Bone marrow (tissue), 2 donors: ENCODE data around the gene CPNE2.
A peak's percentile ranks its signal among the peaks of the same experiment; 100 is the strongest.
"Not testable (repeated sequence)": the region's sequence is repeated elsewhere in the genome, so short reads cannot be mapped to it uniquely, and the experiment has no call there.

ENCODE experiments used
- DNase-seq, 2 donors: peaks; one replicate each; lab custom pipeline; 2025; lab: John Stamatoyannopoulos, UW

Gene CPNE2

GRCh38 chr16:57091975-57092785, at the start of gene CPNE2:
TSS of gene CPNE2 (plus strand) at chr16:57092583. CDS start at chr16:57110743, 18,160 bp downstream.
- peak in 1 of 2 donors; percentile 50 for DNase-seq

- DNase-seq: no peak
Observed at GRCh38 chr16:57043248-57043647, 49.1 kb upstream of the CPNE2 start.

- no peak for DNase-seq
Observed at GRCh38 chr16:57044931-57045693, 47.3 kb upstream of the CPNE2 start.

GRCh38 chr16:57045694-57046381, 46.5 kb upstream of the CPNE2 start:
- no peak for DNase-seq

- DNase-seq: no peak
Observed at GRCh38 chr16:57048095-57048494, 44.3 kb upstream of the CPNE2 start.

- DNase-seq: no peak
Observed at GRCh38 chr16:57049678-57050077, 42.7 kb upstream of the CPNE2 start.

- DNase-seq: no peak
Observed at GRCh38 chr16:57051696-57052228, 40.6 kb upstream of the CPNE2 start.

- DNase-seq: no peak
Observed at GRCh38 chr16:57053206-57053605, 39.2 kb upstream of the CPNE2 start.

GRCh38 chr16:57054338-57054737, 38.0 kb upstream of the CPNE2 start:
- no peak for DNase-seq

- no peak for DNase-seq
Observed at GRCh38 chr16:57054771-57055170, 37.6 kb upstream of the CPNE2 start.

GRCh38 chr16:57055671-57056070, 36.7 kb upstream of the CPNE2 start:
- DNase-seq: no peak

- no peak for DNase-seq
Observed at GRCh38 chr16:57058291-57058861, 34.0 kb upstream of the CPNE2 start.

- no peak for DNase-seq
Observed at GRCh38 chr16:57060323-57061083, 31.9 kb upstream of the CPNE2 start.

GRCh38 chr16:57061084-57061905, 31.1 kb upstream of the CPNE2 start:
- peak in 1 of 2 donors; percentile 56 for DNase-seq

GRCh38 chr16:57062329-57062728, 30.1 kb upstream of the CPNE2 start:
- no peak for DNase-seq

- DNase-seq: not testable (repeated sequence)
Observed at GRCh38 chr16:57063189-57063588, 29.2 kb upstream of the CPNE2 start.

- no peak for DNase-seq
Observed at GRCh38 chr16:57064995-57065394, 27.4 kb upstream of the CPNE2 start.

- DNase-seq: no peak
Observed at GRCh38 chr16:57066625-57067024, 25.8 kb upstream of the CPNE2 start.

GRCh38 chr16:57067347-57067746, 25.0 kb upstream of the CPNE2 start:
- DNase-seq: no peak

GRCh38 chr16:57069053-57069452, 23.3 kb upstream of the CPNE2 start:
- no peak for DNase-seq
